Keratinocyte (primary cell): ENCODE data around the gene GGA1.

Source experiments
- EZH2 ChIP-seq: IDR thresholded peaks from one replicate; pipeline ENCODE4 v1.6.1; 2012; ENCODE audit warnings: inconsistent platforms, mild to moderate bottlenecking, low read length, moderate library complexity
- TF ChIP-seq, protein P1 (sequence below), 3 experiments: IDR thresholded peaks in 1 of 3; conservative IDR thresholded peaks in 1 of 3; optimal IDR thresholded peaks in 1 of 3; 2 replicates in 2 of 3; 3 replicates in 1 of 3; pipeline versions ENCODE3 to v1.5.1; 2011; ENCODE audit warnings: low read length in 3 of 3, mild to moderate bottlenecking in 3 of 3, moderate library complexity in 2 of 3, control low read depth in 1 of 3, inconsistent platforms in 1 of 3; ENCODE audit not compliant: insufficient read depth in 2 of 3; ENCODE audit errors: extremely low read depth in 1 of 3

DNA sequence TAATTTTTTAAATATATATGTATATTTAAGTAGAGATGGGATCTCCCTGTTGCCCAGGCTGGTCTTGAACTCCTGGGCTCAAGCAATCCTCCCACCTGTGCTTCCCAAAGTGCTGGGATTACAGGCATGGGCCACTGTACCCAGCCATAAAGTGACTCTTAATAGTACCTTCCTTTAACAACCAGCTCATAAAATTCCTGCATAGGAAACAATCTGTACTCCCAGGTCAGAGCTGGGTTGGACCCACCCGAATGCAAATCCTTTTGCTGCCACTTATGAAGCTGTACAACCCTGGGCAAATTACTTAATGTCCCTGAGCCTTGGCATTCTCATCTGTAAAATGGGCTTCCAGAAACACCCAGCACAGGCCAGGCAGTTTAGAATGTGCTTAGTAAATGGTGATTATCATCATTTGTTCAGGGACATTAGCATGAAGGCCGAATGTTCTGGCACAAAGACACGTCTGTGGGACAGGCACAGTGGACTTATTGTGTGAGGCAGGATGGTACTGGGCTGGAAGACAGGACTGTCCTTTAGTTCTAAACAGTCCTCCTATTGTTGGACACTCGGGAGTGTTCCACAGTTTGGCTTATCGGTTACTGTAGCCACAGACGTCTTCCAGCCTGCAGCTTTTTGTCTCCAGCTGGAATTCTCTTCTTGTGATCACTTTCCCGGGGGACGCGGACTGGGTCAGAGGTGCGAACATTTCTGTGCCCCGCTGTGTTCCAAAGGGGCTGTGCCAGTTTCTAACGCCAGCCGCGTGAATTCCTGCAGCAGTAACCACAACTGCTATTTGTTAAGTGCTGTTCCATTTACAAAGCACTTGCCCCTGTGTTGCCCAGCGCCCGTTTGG is 55.8 kb downstream of the GGA1 start:
- TF ChIP-seq, protein P1, sequence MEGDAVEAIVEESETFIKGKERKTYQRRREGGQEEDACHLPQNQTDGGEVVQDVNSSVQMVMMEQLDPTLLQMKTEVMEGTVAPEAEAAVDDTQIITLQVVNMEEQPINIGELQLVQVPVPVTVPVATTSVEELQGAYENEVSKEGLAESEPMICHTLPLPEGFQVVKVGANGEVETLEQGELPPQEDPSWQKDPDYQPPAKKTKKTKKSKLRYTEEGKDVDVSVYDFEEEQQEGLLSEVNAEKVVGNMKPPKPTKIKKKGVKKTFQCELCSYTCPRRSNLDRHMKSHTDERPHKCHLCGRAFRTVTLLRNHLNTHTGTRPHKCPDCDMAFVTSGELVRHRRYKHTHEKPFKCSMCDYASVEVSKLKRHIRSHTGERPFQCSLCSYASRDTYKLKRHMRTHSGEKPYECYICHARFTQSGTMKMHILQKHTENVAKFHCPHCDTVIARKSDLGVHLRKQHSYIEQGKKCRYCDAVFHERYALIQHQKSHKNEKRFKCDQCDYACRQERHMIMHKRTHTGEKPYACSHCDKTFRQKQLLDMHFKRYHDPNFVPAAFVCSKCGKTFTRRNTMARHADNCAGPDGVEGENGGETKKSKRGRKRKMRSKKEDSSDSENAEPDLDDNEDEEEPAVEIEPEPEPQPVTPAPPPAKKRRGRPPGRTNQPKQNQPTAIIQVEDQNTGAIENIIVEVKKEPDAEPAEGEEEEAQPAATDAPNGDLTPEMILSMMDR (optimal IDR thresholded peaks at IDR 0.05 in 1 of 3, IDR thresholded peaks at IDR 0.05 in 1 of 3, conservative IDR thresholded peaks at IDR 0.05 in 1 of 3; ENCODE audit: extremely low read depth in 1 of 3, insufficient read depth in 2 of 3, low read length in 3 of 3), result no peak
- no peak for TF ChIP-seq EZH2
